Upper lobe of left lung (tissue), 4 donors: ENCODE data around the gene SLC44A2.

Experiments
- CTCF ChIP-seq, 6 experiments: fragments of 450-650 bp in 4 of 6; fragments of 200-600 bp in 2 of 6; sonication (generic) in 2 of 6; IDR thresholded peaks; one replicate each; pipeline ENCODE4 v1.5.1; 2016 to 2019; ENCODE audit warnings: antibody characterized with exemption in 6 of 6
- EP300 ChIP-seq, 4 donors: sonication (generic); formaldehyde crosslinking; IDR thresholded peaks; one replicate each; pipeline ENCODE4 v1.5.1; 2017; ENCODE audit warnings: antibody characterized with exemption in 4 of 4, control low read depth in 2 of 4
- POLR2A ChIP-seq, 4 donors: fragments of 450-650 bp; IDR thresholded peaks; one replicate each; pipeline ENCODE4 v1.5.1; 2016 to 2017; ENCODE audit warnings: antibody characterized with exemption in 4 of 4, mild to moderate bottlenecking in 2 of 4
- POLR2AphosphoS5 ChIP-seq, 2 donors: sonication (generic); formaldehyde crosslinking; IDR thresholded peaks; one replicate each; pipeline ENCODE4 v1.5.1; 2017; ENCODE audit warnings: antibody characterized with exemption in 2 of 2

GRCh38 chr19:10686193-10686592, 60.8 kb downstream of the SLC44A2 start:
- TF ChIP-seq CTCF (IDR thresholded peaks at IDR 0.05) = no peak
- TF ChIP-seq POLR2A (IDR thresholded peaks at IDR 0.05) = no peak
- TF ChIP-seq EP300 (IDR thresholded peaks at IDR 0.05) = no peak
- TF ChIP-seq POLR2AphosphoS5 (IDR thresholded peaks at IDR 0.05) = no peak
